22Rv1 (cell line): ENCODE data around the gene GOLGA6L26.
"Not testable (repeated sequence)": the region's sequence is repeated elsewhere in the genome, so short reads cannot be mapped to it uniquely, and the experiment has no call there.

ENCODE experiments used
- CTCF ChIP-seq: fragments of 450-650 bp; IDR thresholded peaks from 2 replicates; pipeline ENCODE4 v1.5.1; 2017; ENCODE audit warnings: mild to moderate bottlenecking
- ZFX ChIP-seq: fragments of 450-650 bp; IDR thresholded peaks from 2 replicates; pipeline ENCODE4 v1.6.1; 2017; ENCODE audit warnings: antibody characterized with exemption, borderline replicate concordance

DNA sequence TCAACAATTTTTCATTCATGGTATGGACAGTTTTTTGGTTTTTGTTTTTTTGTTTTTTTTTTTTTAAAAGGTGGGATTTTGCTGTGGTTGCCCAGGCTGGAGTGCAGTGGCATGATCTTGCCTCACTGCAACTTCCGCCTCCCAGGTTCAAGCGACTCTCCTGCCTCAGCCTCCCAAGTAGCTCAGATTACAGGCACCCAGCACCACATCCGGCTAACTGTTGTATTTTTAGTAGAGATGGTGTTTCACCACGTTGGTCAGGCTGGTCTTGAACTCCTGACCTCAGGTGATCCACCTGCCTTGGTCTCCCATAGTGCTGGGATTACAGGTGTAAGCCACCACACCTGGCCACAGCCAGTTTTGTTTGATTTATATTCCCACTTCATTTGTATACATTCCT is 37.1 kb upstream of the GOLGA6L26 start:
- not testable (repeated sequence) for TF ChIP-seq CTCF, ZFX
